Keratinocyte (primary cell): ENCODE measurements around the gene ENDOG.

Source experiments
- CTCF ChIP-seq, 3 experiments: IDR thresholded peaks in 1 of 3; conservative IDR thresholded peaks in 1 of 3; optimal IDR thresholded peaks in 1 of 3; 2 replicates in 2 of 3; 3 replicates in 1 of 3; pipeline versions ENCODE3 to v1.5.1; 2011; ENCODE audit warnings: low read length in 3 of 3, mild to moderate bottlenecking in 3 of 3, moderate library complexity in 2 of 3, control low read depth in 1 of 3, inconsistent platforms in 1 of 3; ENCODE audit not compliant: insufficient read depth in 2 of 3; ENCODE audit errors: extremely low read depth in 1 of 3
- EZH2 ChIP-seq: IDR thresholded peaks from one replicate; pipeline ENCODE4 v1.6.1; 2012; ENCODE audit warnings: inconsistent platforms, mild to moderate bottlenecking, low read length, moderate library complexity

- no peak for TF ChIP-seq CTCF (optimal IDR thresholded peaks at IDR 0.05 in 1 of 3, IDR thresholded peaks at IDR 0.05 in 1 of 3, conservative IDR thresholded peaks at IDR 0.05 in 1 of 3; ENCODE audit: extremely low read depth in 1 of 3, insufficient read depth in 2 of 3, low read length in 3 of 3)
- TF ChIP-seq EZH2, result no peak
Observed at GRCh38 chr9:128862401-128862851, 44.1 kb downstream of the ENDOG start.
